HepG2 (cell line): ENCODE measurements around the gene ELAPOR1. TPM values are rescaled to one million over a fixed set of nuclear protein-coding genes. Genes with fewer than 3 reads are reported as not detected.
A peak's percentile ranks its signal among the peaks of the same experiment; 100 is the strongest.

ENCODE experiments used
- ELF1 ChIP-seq: sonication (generic); formaldehyde crosslinking; IDR thresholded peaks from 2 replicates; pipeline ENCODE4 v1.4.0; 2020; ENCODE audit warnings: missing genetic modification reagents
- GLI4 ChIP-seq: sonication (generic); formaldehyde crosslinking; IDR thresholded peaks from 2 replicates; pipeline ENCODE4 v1.5.1; 2020; ENCODE audit warnings: missing genetic modification reagents, mild to moderate bottlenecking, moderate library complexity, borderline replicate concordance
- HOXA9 ChIP-seq: sonication (generic); formaldehyde crosslinking; IDR thresholded peaks from 2 replicates; pipeline ENCODE4 v1.8.1; 2022; ENCODE audit warnings: missing genetic modification reagents, mild to moderate bottlenecking, moderate library complexity, borderline replicate concordance
- KAT2B ChIP-seq: fragments of 150-350 bp; IDR thresholded peaks from 2 replicates; pipeline ENCODE4 v1.6.1; 2014; ENCODE audit warnings: low read depth, low read length, borderline replicate concordance
- MBNL3 ChIP-seq: fragments of 250-450 bp; sonication (Bioruptor Pico); conservative IDR thresholded peaks from 2 replicates; pipeline ENCODE4 v1.8.0; 2022; ENCODE audit warnings: mild to moderate bottlenecking, inconsistent platforms
- MTF2 ChIP-seq: sonication (generic); formaldehyde crosslinking; IDR thresholded peaks from 2 replicates; pipeline ENCODE4 v1.5.0; 2020; ENCODE audit warnings: missing genetic modification reagents, borderline replicate concordance
- MYNN ChIP-seq: sonication (generic); formaldehyde crosslinking; IDR thresholded peaks from 2 replicates; pipeline ENCODE4 v1.4.0; 2020; ENCODE audit warnings: mild to moderate bottlenecking, low read depth, missing genetic modification reagents
- NONO ChIP-seq, 2 experiments: fragments of 450-650 bp in 1 of 2; sonication (generic) in 1 of 2; formaldehyde crosslinking in 1 of 2; IDR thresholded peaks in 1 of 2; conservative IDR thresholded peaks in 1 of 2; 2 replicates each; pipeline versions ENCODE4 v1.6.1 to v1.8.0; 2017 to 2022; ENCODE audit warnings: mild to moderate bottlenecking in 1 of 2, missing genetic modification reagents in 1 of 2, moderate library complexity in 1 of 2
- PHB2 ChIP-seq: fragments of 450-650 bp; IDR thresholded peaks from 2 replicates; pipeline ENCODE4 v1.6.1; 2018; ENCODE audit not compliant: partially characterized antibody
- RXRB ChIP-seq: IDR thresholded peaks from 2 replicates; pipeline ENCODE4 v1.6.1; 2016; ENCODE audit warnings: borderline replicate concordance, missing genetic modification reagents, missing compliant biosample characterization
- SALL1 ChIP-seq: sonication (generic); formaldehyde crosslinking; IDR thresholded peaks from 2 replicates; pipeline ENCODE4 v1.8.0; 2022; ENCODE audit warnings: mild to moderate bottlenecking, missing genetic modification reagents
- SIX4 ChIP-seq: sonication (generic); formaldehyde crosslinking; IDR thresholded peaks from 2 replicates; pipeline ENCODE4 v1.4.0; 2020; ENCODE audit warnings: missing genetic modification reagents
- SP140L ChIP-seq: sonication (generic); formaldehyde crosslinking; IDR thresholded peaks from 2 replicates; pipeline ENCODE4 v1.4.0; 2020; ENCODE audit warnings: missing genetic modification reagents, borderline replicate concordance
- STAT5B ChIP-seq: sonication (generic); formaldehyde crosslinking; IDR thresholded peaks from 2 replicates; pipeline ENCODE4 v1.4.0; 2020; ENCODE audit warnings: missing genetic modification reagents
- THRA ChIP-seq: sonication (generic); formaldehyde crosslinking; IDR thresholded peaks from 2 replicates; pipeline ENCODE4 v1.4.0; 2020; ENCODE audit warnings: missing genetic modification reagents, borderline replicate concordance
- TP53 ChIP-seq: sonication (generic); formaldehyde crosslinking; conservative IDR thresholded peaks from 2 replicates; pipeline ENCODE4 v1.4.0; 2020; ENCODE audit warnings: missing genetic modification reagents
- USF2 ChIP-seq, 2 experiments: sonication (generic) in 1 of 2; formaldehyde crosslinking in 1 of 2; IDR thresholded peaks; 2 replicates each; pipeline versions ENCODE4 v1.5.1 to v1.6.1; 2011 to 2020; ENCODE audit warnings: borderline replicate concordance in 1 of 2, low read depth in 1 of 2, low read length in 1 of 2, mild to moderate bottlenecking in 1 of 2, missing genetic modification reagents in 1 of 2, moderate library complexity in 1 of 2
- ZBTB1 ChIP-seq: sonication (generic); formaldehyde crosslinking; IDR thresholded peaks from 2 replicates; pipeline ENCODE4 v1.4.0; 2020; ENCODE audit warnings: missing genetic modification reagents, borderline replicate concordance
- ZNF124 ChIP-seq: sonication (generic); formaldehyde crosslinking; IDR thresholded peaks from 2 replicates; pipeline ENCODE4 v1.4.0; 2020; ENCODE audit warnings: missing genetic modification reagents
- ZNF274 ChIP-seq: sonication (generic); formaldehyde crosslinking; IDR thresholded peaks from 2 replicates; pipeline ENCODE4 v1.5.1; 2020; ENCODE audit warnings: mild to moderate bottlenecking, missing genetic modification reagents
- ZNF607 ChIP-seq: sonication (generic); formaldehyde crosslinking; IDR thresholded peaks from 2 replicates; pipeline ENCODE4 v1.5.1; 2020; ENCODE audit warnings: missing genetic modification reagents, mild to moderate bottlenecking, borderline replicate concordance
- ZNF672 ChIP-seq: sonication (generic); formaldehyde crosslinking; IDR thresholded peaks from 2 replicates; pipeline ENCODE4 v1.8.1; 2022; ENCODE audit warnings: missing genetic modification reagents
- ZNF780A ChIP-seq: sonication (generic); formaldehyde crosslinking; IDR thresholded peaks from 2 replicates; pipeline ENCODE4 v1.8.0; 2022; ENCODE audit warnings: mild to moderate bottlenecking, missing genetic modification reagents, moderate library complexity
- ZNF841 ChIP-seq: sonication (generic); formaldehyde crosslinking; IDR thresholded peaks from 2 replicates; pipeline ENCODE4 v1.8.1; 2023; ENCODE audit warnings: missing genetic modification reagents, borderline replicate concordance
- ZSCAN30 ChIP-seq: sonication (generic); formaldehyde crosslinking; IDR thresholded peaks from 2 replicates; pipeline ENCODE4 v1.5.0; 2020; ENCODE audit warnings: mild to moderate bottlenecking, missing genetic modification reagents
- ZSCAN31 ChIP-seq: sonication (generic); formaldehyde crosslinking; IDR thresholded peaks from 2 replicates; pipeline ENCODE4 v1.5.0; 2020; ENCODE audit warnings: low read depth, mild to moderate bottlenecking, missing genetic modification reagents
- polyA plus RNA-seq, 8 experiments: library from polyadenylated mRNA; depleted of rRNA in 3 of 8; stranded (reverse) in 7 of 8; unstranded in 1 of 8; fragments of >200 nt; fragmentation: Illumina TruSeq in 4 of 8; extraction: Trizol in 4 of 8; gene quantifications; 2 replicates each; pipeline versions ENCODE4 v1.2.1 to v1.2.3, GENCODE V29; 2011 to 2016; ENCODE audit warnings: low read depth in 4 of 8, missing spikeins in 1 of 8, mixed read lengths in 1 of 8; ENCODE audit not compliant: insufficient read depth in 1 of 8
- total RNA-seq, 5 experiments: library from RNA; depleted of rRNA; stranded (reverse); fragments of >200 nt; fragmentation: Illumina TruSeq; extraction: Trizol; gene quantifications; 2 replicates each; pipeline ENCODE4 v1.2.3, GENCODE V29; 2016; ENCODE audit warnings: low read depth in 1 of 5
- TF ChIP-seq, protein P1 (sequence below): sonication (generic); formaldehyde crosslinking; conservative IDR thresholded peaks from 2 replicates; pipeline ENCODE4 v1.5.0; 2020; ENCODE audit warnings: missing genetic modification reagents

The ELAPOR1 gene
- total and polyA plus RNA-seq, 2 of the 13 experiments (the other 11 are each of a cell fraction or from before 2014, with no cell fraction given) = 0.13 to 0.20 TPM

- TF ChIP-seq ZNF607 (CRISPR knock-in tag) (no peak), ZNF124 (CRISPR knock-in tag) (no peak), TP53 (CRISPR knock-in tag) (no peak), ZNF672 (CRISPR knock-in tag) (no peak), GLI4 (CRISPR knock-in tag) (no peak), ZNF780A (CRISPR knock-in tag) (no peak), ZSCAN31 (CRISPR knock-in tag) (no peak), KAT2B (no peak), MYNN (CRISPR knock-in tag) (no peak), PHB2 (no peak), ZSCAN30 (no peak), ZBTB1 (no peak), MTF2 (CRISPR knock-in tag) (no peak; the same call in none of the 2 replicates), SIX4 (CRISPR knock-in tag) (no peak), ELF1 (no peak), SP140L (CRISPR knock-in tag) (0 out of 2 replicates have a peak, but pooled peaks have one; percentile 37), THRA (no peak), HOXA9 (CRISPR knock-in tag) (no peak), STAT5B (no peak), ZNF274 (CRISPR knock-in tag) (no peak), RXRB (CRISPR knock-in tag) (0 out of 2 replicates have a peak, but pooled peaks have one; percentile 33), NONO (IDR thresholded peaks at IDR 0.05) (no peak), NONO (CRISPR knock-in tag; conservative IDR thresholded peaks at IDR 0.05) (no peak), ZNF841 (CRISPR knock-in tag) (no peak), USF2 (IDR thresholded peaks at IDR 0.05; ENCODE audit: low read depth, low read length) (no peak), USF2 (CRISPR knock-in tag; IDR thresholded peaks at IDR 0.05; ENCODE audit: borderline replicate concordance) (no peak), SALL1 (peak; percentile 66), MBNL3 (no peak)
- TF ChIP-seq, protein P1, sequence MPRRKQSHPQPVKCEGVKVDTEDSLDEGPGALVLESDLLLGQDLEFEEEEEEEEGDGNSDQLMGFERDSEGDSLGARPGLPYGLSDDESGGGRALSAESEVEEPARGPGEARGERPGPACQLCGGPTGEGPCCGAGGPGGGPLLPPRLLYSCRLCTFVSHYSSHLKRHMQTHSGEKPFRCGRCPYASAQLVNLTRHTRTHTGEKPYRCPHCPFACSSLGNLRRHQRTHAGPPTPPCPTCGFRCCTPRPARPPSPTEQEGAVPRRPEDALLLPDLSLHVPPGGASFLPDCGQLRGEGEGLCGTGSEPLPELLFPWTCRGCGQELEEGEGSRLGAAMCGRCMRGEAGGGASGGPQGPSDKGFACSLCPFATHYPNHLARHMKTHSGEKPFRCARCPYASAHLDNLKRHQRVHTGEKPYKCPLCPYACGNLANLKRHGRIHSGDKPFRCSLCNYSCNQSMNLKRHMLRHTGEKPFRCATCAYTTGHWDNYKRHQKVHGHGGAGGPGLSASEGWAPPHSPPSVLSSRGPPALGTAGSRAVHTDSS (CRISPR knock-in tag) = no peak
These were observed 1.1 kb upstream of the ELAPOR1 start (continued) for GRCh38 chr1:109112652-109113285.
